HepG2 (cell line): ENCODE measurements around the gene TIMM17A. TPM values are rescaled to one million over a fixed set of nuclear protein-coding genes. Genes with fewer than 3 reads are reported as not detected.

Experiments used
- ATAC-seq: fragments of 200-7000 bp; cut with Tn5 transposase; 3 replicates; pipeline ENCODE4 v1.9.1; 2020; ENCODE audit warnings: mild to moderate bottlenecking, moderate library complexity
- BruUV-seq: library from RNA; stranded (reverse); fragments of 400-500 nt; replicated peaks from 2 replicates; lab custom pipeline; 2021; lab: Mats Ljungman, UMichigan
- CTCF ChIA-PET: fragments of 300-600 bp; formaldehyde crosslinking; extraction: SDS; loops from one replicate; lab custom pipeline; 2021; ENCODE audit warnings: low total read pairs, inconsistent platforms, low intra/inter-chr PET ratio; lab: Yijun Ruan, JAX
- POLR2A ChIA-PET: fragments of 350-600 bp; sonication (Branson Sonifier 250); formaldehyde crosslinking; loops from one replicate; lab custom pipeline; 2020; ENCODE audit warnings: antibody characterized with exemption, inconsistent platforms; lab: Yijun Ruan, JAX
- DNase-seq: peaks from one replicate; pipeline ENCODE4 v3.0.0-alpha.2; 2015; ENCODE audit warnings: low spot score
- FAIRE-seq: peaks from 3 replicates; lab custom pipeline; 2011; peaks lifted over from hg19 to GRCh38; lab: Jason Lieb, UNC
- H2AFZ ChIP-seq: one replicate; pipeline ENCODE4 v1.6.1; 2011; ENCODE audit warnings: low read length, inconsistent platforms
- H3K27ac ChIP-seq: fragments of 300-600 bp; 3 replicates; pipeline ENCODE4 v1.8.0; 2011; ENCODE audit warnings: mixed run types, mild to moderate bottlenecking, mixed read lengths, low read length, inconsistent platforms; ENCODE audit not compliant: insufficient read depth; ENCODE audit errors: extremely low read length
- H3K27me3 ChIP-seq, 2 experiments: fragments of 200-600 bp in 1 of 2; 2 replicates in 1 of 2; 3 replicates in 1 of 2; pipeline versions ENCODE4 v1.6.0 to v1.8.0; 2011; ENCODE audit warnings: low read length in 2 of 2, mild to moderate bottlenecking in 2 of 2, moderate library complexity in 2 of 2, inconsistent platforms in 1 of 2; ENCODE audit not compliant: insufficient read depth in 2 of 2, control insufficient read depth in 1 of 2
- H3K36me3 ChIP-seq, 2 experiments: fragments of 200-600 bp in 1 of 2; replicated peaks in 1 of 2; 2 replicates in 1 of 2; 3 replicates in 1 of 2; pipeline versions ENCODE4 v1.5.1 to v1.8.0; 2011; ENCODE audit warnings: low read length in 2 of 2, inconsistent platforms in 1 of 2; ENCODE audit not compliant: insufficient read depth in 2 of 2, control insufficient read depth in 1 of 2
- H3K4me1 ChIP-seq: 2 replicates; pipeline ENCODE4 v1.5.1; 2012; ENCODE audit warnings: low read length, inconsistent platforms; ENCODE audit not compliant: insufficient read depth
- H3K4me2 ChIP-seq: 2 replicates; pipeline ENCODE4 v1.6.0; 2011; ENCODE audit warnings: low read depth, low read length, inconsistent platforms
- H3K4me3 ChIP-seq, 3 experiments: fragments of 200-600 bp in 1 of 3; sonication (generic), shearing (Covaris generic) in 1 of 3; replicated peaks in 1 of 3; 2 replicates each; pipeline ENCODE4 v1.5.1; 2011 to 2016; ENCODE audit warnings: low read length in 3 of 3, inconsistent platforms in 2 of 3, low read depth in 2 of 3, mild to moderate bottlenecking in 2 of 3, control low read depth in 1 of 3, mixed read lengths in 1 of 3; ENCODE audit not compliant: insufficient read depth in 1 of 3
- H3K79me2 ChIP-seq: one replicate; pipeline ENCODE4 v1.6.1; 2011; ENCODE audit warnings: low read length, inconsistent platforms; ENCODE audit not compliant: insufficient read depth
- H3K9ac ChIP-seq: 2 replicates; pipeline ENCODE4 v1.6.0; 2011; ENCODE audit warnings: mild to moderate bottlenecking, low read depth, low read length, inconsistent platforms; ENCODE audit not compliant: insufficient read depth
- H3K9me3 ChIP-seq: 2 replicates; pipeline ENCODE4 v1.5.1; 2012; ENCODE audit warnings: mild to moderate bottlenecking, low read length
- H4K20me1 ChIP-seq: 2 replicates; pipeline ENCODE4 v1.6.0; 2011; ENCODE audit warnings: inconsistent platforms, mild to moderate bottlenecking, low read length, moderate library complexity; ENCODE audit not compliant: insufficient read depth
- GZF1 ChIP-seq: sonication (generic); formaldehyde crosslinking; IDR thresholded peaks from 2 replicates; pipeline ENCODE4 v1.5.1; 2020; ENCODE audit warnings: mild to moderate bottlenecking, missing genetic modification reagents
- PPARG ChIP-seq: conservative IDR thresholded peaks from 2 replicates; pipeline ENCODE4 v1.6.1; 2016; ENCODE audit warnings: missing biosample characterization, missing genetic modification reagents
- RFXAP ChIP-seq: sonication (generic); formaldehyde crosslinking; IDR thresholded peaks from 2 replicates; pipeline ENCODE4 v1.4.0; 2020; ENCODE audit warnings: missing genetic modification reagents, borderline replicate concordance
- RXRA ChIP-seq: sonication (generic); formaldehyde crosslinking; IDR thresholded peaks from 2 replicates; pipeline ENCODE4 v1.5.1; 2020; ENCODE audit warnings: missing genetic modification reagents
- RXRB ChIP-seq: IDR thresholded peaks from 2 replicates; pipeline ENCODE4 v1.6.1; 2016; ENCODE audit warnings: borderline replicate concordance, missing genetic modification reagents, missing compliant biosample characterization
- SP5 ChIP-seq: IDR thresholded peaks from 2 replicates; pipeline ENCODE4 v1.6.1; 2016; ENCODE audit warnings: low read depth, borderline replicate concordance
- ZMYM3 ChIP-seq: sonication (generic); formaldehyde crosslinking; IDR thresholded peaks from 2 replicates; pipeline ENCODE4 v1.5.1; 2020; ENCODE audit warnings: mild to moderate bottlenecking, missing genetic modification reagents
- ZNF331 ChIP-seq: sonication (generic); formaldehyde crosslinking; IDR thresholded peaks from 2 replicates; pipeline ENCODE4 v1.4.0; 2020; ENCODE audit warnings: missing genetic modification reagents
- ZNF703 ChIP-seq: sonication (generic); formaldehyde crosslinking; IDR thresholded peaks from 2 replicates; pipeline ENCODE4 v1.5.1; 2020; ENCODE audit warnings: missing genetic modification reagents, mild to moderate bottlenecking, moderate library complexity, borderline replicate concordance
- ZNF749 ChIP-seq: sonication (generic); formaldehyde crosslinking; IDR thresholded peaks from 2 replicates; pipeline ENCODE4 v1.8.0; 2022; ENCODE audit warnings: mild to moderate bottlenecking, missing genetic modification reagents, moderate library complexity, borderline replicate concordance
- WGBS: methylation state at CpG from one replicate; pipeline ENCODE4 v1.1.6; 2017; ENCODE audit warnings: low lambda C conversion rate; 5-methylcytosine and 5-hydroxymethylcytosine counted together
- in situ Hi-C: cut with HindIII; loops from 2 replicates; pipeline ENCODE4 v1.10.0; 2017; ENCODE audit warnings: low pct_unique_long_range_greater_than_20kb; ENCODE audit not compliant: extremely low pct_ligation_motif_present
- intact Hi-C: fragments of 100-400 bp; cut with micrococcal nuclease; formaldehyde crosslinking; loops from one replicate; pipeline ENCODE4 v1.10.0; 2022; ENCODE audit not compliant: unreplicated experiment
- polyA plus RNA-seq, 8 experiments: library from polyadenylated mRNA; depleted of rRNA in 3 of 8; stranded (reverse) in 7 of 8; unstranded in 1 of 8; fragments of >200 nt; fragmentation: Illumina TruSeq in 4 of 8; extraction: Trizol in 4 of 8; gene quantifications; 2 replicates each; pipeline versions ENCODE4 v1.2.1 to v1.2.3, GENCODE V29; 2011 to 2016; ENCODE audit warnings: low read depth in 4 of 8, missing spikeins in 1 of 8, mixed read lengths in 1 of 8; ENCODE audit not compliant: insufficient read depth in 1 of 8
- total RNA-seq, 5 experiments: library from RNA; depleted of rRNA; stranded (reverse); fragments of >200 nt; fragmentation: Illumina TruSeq; extraction: Trizol; gene quantifications; 2 replicates each; pipeline ENCODE4 v1.2.3, GENCODE V29; 2016; ENCODE audit warnings: low read depth in 1 of 5

The TIMM17A gene
- total and polyA plus RNA-seq, 2 of the 13 experiments (the other 11 are each of a cell fraction or from before 2014, with no cell fraction given): 50.8 to 97.8 TPM

- H3K9ac ChIP-seq: peak overlapping the region; percentile 93
- H3K4me2 ChIP-seq: peak overlapping the region; percentile 92
- intact Hi-C loops: loop anchor here (5.0 kb wide), 1 partner anchor 95 kb away; the partner anchor contains the start of gene SHISA4
- POLR2A ChIA-PET: interaction anchor here (0.9 to 1.9 kb wide), 5 partner anchors 28 to 104 kb away, joined by 3 to 7 read pairs (median 5); partner anchors contain the start of gene ELF3
- no peak overlapping the region for H2AFZ ChIP-seq
- H3K79me2 ChIP-seq: peaks cover 30% of the 10 kb centered on the region
- CTCF ChIA-PET: no interaction called here
- DNase-seq: no peak
- peaks cover 26% of the 10 kb centered on the region for H3K4me1 ChIP-seq
- no peak overlapping the region for H3K27ac ChIP-seq
- no peak for FAIRE-seq
- 2% methylated on average over 11 of the region's 31 CpGs for WGBS
- in situ Hi-C loops: no loop called here
- H3K36me3 ChIP-seq: peaks cover 0 to 5% of the 10 kb centered on the region in 2 experiments; a peak in 1 of 5 replicates
- H3K27me3 ChIP-seq: no peaks in the 10 kb centered on the region; a peak in 1 of 5 replicates
- no peaks in the 10 kb centered on the region for H4K20me1 ChIP-seq
- BruUV-seq: no TSS peak
- H3K9me3 ChIP-seq: no peaks in the 10 kb centered on the region
- peak; percentile 37 for ATAC-seq
- TF ChIP-seq ZNF749 (CRISPR knock-in tag) (0 out of 2 replicates have a peak, but pooled peaks have one; percentile 3), ZNF703 (CRISPR knock-in tag) (0 out of 2 replicates have a peak, but pooled peaks have one; percentile 7), GZF1 (peak; percentile 11; the same call in 1 of the 2 replicates), ZMYM3 (CRISPR knock-in tag) (0 out of 2 replicates have a peak, but pooled peaks have one; percentile 28), RFXAP (CRISPR knock-in tag) (0 out of 2 replicates have a peak, but pooled peaks have one; percentile 11), PPARG (CRISPR knock-in tag) (no peak), ZNF331 (CRISPR knock-in tag) (0 out of 2 replicates have a peak, but pooled peaks have one; percentile 4), RXRA (CRISPR knock-in tag) (no peak), RXRB (CRISPR knock-in tag) (0 out of 2 replicates have a peak, but pooled peaks have one; percentile 7), SP5 (CRISPR knock-in tag) (peak; percentile 13; the same call in 1 of the 2 replicates)
- peak overlapping the region; percentile 74 to 91 (median 79) for H3K4me3 ChIP-seq
Observed at GRCh38 chr1:201982082-201982622, 26.8 kb downstream of the TIMM17A start.
